ENCODE data around the gene KRTAP4-6.
"Not testable (repeated sequence)": the region's sequence is repeated elsewhere in the genome, so short reads cannot be mapped to it uniquely, and the experiment has no call there.

Gene KRTAP4-6
- total RNA-seq: 0 reads per million in 4 donors

GRCh38 chr17:41140360-41141131 lies at the start of gene KRTAP4-6:
TSS of gene KRTAP4-6 (minus strand) at chr17:41140544. CDS start at chr17:41140487, 57 bp downstream.
- no peak for DNase-seq

- not testable (repeated sequence) for DNase-seq
These were observed 49.5 kb upstream of the KRTAP4-6 start, which contains the start of gene KRTAP9-1 for GRCh38 chr17:41189837-41190318. TSS of gene KRTAP9-1 (plus strand) at chr17:41189887. CDS start at chr17:41189887, 0 bp downstream.

DNA sequence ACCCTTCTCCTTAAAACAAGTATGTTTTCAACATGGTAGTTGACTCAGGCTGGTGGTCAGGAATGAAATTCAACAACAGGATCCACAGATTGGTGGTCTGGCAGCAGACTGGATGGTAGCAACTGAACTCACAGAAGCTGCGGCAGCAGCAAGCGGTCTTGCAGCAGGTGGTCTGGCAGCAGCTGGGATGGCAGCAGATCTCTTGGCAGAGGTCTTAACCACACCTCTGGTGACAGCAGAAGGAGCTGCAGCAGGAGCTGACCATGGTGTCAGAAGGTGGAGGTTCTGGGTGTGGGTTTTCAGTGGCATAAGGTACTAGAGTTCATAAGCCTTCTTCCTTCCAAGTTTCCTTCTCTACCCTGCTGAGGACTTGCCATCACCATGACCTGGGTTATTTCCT lies 46.5 kb upstream of the KRTAP4-6 start:
- no peak for DNase-seq

DNA sequence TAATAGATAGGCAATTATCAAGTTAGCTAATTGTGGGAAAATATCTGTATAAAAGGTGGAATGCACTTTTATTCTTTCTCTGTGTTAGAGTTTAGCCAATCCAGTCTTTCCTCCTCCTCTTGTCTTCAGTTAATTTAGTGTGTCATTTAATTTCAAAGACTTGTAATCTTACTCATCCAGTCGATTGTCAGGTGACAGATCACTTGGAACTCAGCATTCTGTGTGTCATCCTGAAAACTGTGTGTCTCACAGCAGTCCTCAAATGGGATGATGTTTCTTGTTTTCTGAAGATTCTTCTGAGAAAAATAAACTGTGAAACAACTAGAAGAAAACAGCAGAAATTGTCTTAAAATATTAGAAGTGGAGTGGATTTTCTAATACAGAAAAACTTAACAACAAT lies 44.7 kb upstream of the KRTAP4-6 start:
- DNase-seq: no peak

DNA sequence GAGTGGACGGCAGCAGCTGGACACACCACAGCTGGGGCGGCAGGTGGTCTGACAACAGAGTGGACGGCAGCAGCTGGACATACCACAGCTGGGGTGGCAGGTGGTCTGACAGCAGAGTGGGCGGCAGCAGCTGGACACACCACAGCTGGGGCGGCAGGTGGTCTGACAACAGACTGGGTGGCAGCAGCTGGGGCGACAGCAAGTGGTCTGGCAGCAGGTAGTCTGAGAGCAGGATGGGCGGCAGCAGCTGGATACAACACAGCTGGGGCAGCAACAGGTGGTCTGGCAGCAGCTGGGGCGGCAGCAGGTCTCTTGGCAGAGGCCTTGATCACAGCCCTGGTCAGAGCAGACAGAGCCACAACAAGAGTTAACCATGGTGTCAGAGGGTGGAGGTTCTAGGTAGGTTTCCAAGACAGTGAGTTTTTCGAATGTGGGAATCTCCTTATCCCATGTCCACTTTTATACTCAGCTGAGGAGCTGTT lies 44.2 kb upstream of the KRTAP4-6 start, which contains the start of gene KRTAP4-1:
Gene KRTAP4-1, minus strand, starts transcription at position 432 of the 482 bp plus-strand sequence. Its CDS starts 57 bp downstream, at position 375.
- DNase-seq: no peak

- no peak for DNase-seq
These were observed 38.7 kb upstream of the KRTAP4-6 start for GRCh38 chr17:41178843-41179616.

DNA sequence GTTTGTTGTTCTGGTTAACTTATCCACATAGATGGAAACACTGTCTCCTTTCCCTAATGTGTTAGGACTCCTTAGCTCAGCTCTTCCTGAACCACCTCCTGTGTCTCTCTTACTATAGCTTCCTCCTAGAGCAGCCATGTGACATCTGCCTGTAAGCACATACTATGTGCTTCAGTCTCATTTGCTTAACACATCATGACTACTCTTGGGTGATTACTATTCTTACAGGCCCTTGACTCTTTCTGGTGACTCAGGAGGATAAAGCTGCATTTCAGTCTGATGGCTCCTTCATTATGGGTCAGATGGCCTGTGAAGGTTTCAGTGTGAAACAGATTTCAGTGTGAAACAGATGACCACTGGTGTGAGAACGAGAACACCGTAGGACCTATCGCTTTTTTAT lies 38.0 kb upstream of the KRTAP4-6 start:
- no peak for DNase-seq

GRCh38 chr17:41177727-41178271 lies 37.5 kb upstream of the KRTAP4-6 start, which contains the start of gene KRTAP4-2:
TSS of gene KRTAP4-2 (minus strand) at chr17:41178221. CDS start at chr17:41178164, 57 bp downstream.
- DNase-seq: no peak

- no peak for DNase-seq
These were observed 36.5 kb upstream of the KRTAP4-6 start for GRCh38 chr17:41176744-41177387.

GRCh38 chr17:41171886-41172285 lies 31.5 kb upstream of the KRTAP4-6 start:
- DNase-seq: no peak

- no peak for DNase-seq
These were observed 27.8 kb upstream of the KRTAP4-6 start, which contains the start of gene KRTAP4-3 for GRCh38 chr17:41168121-41168520. TSS of gene KRTAP4-3 (minus strand) at chr17:41168221. CDS start at chr17:41168172, 49 bp downstream.

- DNase-seq: no peak
These were observed 27.2 kb upstream of the KRTAP4-6 start for GRCh38 chr17:41167561-41167960.

GRCh38 chr17:41163828-41164227 lies 23.5 kb upstream of the KRTAP4-6 start:
- DNase-seq: no peak

DNA sequence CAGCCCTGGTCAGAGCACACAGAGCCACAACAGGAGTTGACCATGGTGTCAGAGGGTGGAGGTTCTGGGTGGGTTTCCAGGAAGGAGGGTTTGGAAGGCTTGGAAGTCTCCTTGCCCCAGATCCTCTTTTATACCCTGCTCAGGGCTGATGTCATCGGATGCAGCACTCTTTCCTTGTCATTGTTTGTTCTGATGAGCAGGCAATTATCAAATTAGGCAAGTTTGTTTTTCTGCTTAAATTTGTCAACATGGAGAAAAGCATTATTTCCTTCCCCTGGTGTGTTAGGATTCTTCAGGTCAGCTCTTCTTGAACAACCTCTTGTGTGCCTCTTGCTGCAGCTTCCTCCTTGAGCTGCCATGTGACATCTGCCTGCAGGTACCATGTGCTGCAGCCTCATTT lies 20.3 kb upstream of the KRTAP4-6 start, which contains the start of gene KRTAP4-4:
Gene KRTAP4-4, minus strand, starts transcription at position 101 of the 400 bp plus-strand sequence. Its CDS starts 57 bp downstream, at position 44.
- no peak for DNase-seq

- DNase-seq: not testable (repeated sequence)
These were observed 19.8 kb upstream of the KRTAP4-6 start for GRCh38 chr17:41160190-41160589.

DNA sequence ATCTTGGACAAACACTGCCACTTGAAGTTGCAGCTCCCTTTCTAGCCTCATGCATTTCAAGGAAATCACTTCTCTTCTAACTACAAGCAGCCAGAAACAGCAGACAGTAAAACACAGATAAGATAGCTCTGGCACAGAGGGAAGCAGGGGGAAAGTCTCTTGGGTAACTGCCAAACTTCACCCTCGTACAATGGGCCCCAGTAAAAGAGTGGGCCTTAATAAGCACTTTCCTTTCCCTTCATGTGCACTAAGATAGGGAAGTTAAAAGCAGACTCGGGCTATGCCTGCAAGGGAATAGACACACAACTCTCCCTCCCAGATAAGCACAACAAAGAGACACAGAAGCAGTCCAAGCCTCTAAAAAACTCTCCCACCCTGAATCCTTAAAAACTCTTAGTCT lies 13.5 kb upstream of the KRTAP4-6 start:
- DNase-seq: no peak

DNA sequence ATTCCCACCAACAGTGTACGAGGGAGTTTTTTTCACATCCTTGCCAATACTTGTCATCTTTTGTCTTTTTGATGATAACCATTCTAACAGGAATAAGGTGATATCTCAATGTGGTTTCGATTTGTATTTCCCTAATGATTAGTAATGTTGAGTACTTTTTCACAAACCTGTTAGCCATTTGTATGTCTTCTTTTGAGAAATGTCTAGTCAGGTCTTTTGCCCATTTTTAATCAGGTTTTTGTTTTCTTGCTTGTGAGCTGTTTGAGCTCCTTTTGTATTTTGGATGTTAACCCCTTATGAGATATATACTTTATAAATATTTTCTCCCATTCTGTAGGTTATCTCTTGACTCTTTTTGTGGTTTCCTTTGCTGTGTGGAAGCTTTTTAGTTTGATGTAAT lies 11.2 kb upstream of the KRTAP4-6 start:
- DNase-seq: no peak

DNA sequence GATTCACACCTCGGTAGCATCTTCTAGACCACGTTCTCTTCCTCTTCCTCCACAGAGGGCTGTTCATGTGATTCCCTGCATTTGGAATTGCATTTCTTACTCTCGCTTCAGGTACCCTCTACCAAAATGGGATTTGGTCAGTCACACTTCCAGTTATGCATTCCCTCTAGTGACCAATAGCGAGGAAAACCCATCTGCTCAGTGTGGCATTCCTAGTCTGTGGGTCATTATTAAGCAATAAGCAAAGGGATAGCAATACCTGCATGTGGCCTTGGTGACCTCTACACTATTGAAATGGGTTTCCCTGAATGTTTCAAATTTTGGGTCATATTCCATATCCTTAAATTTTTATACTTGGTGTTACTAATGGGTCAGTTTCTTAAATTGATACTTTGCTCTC lies 9.7 kb upstream of the KRTAP4-6 start:
- DNase-seq: no peak

DNA sequence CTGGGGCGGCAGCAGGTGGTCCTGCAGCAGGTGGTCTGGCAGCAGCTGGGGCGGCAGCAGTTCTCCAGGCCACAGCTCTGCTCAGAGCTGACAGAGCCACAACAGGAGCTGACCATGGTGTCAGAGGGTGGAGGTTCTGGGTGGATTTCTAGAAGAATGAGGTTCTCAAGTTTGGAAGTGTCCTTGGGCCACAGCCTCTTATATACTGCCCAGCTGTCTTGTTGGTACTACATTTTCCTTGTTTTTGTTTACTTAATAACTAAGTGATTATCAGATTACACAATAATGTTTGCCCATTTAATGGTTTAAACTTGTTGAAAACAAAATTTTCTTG lies 9.3 kb upstream of the KRTAP4-6 start, which contains the start of gene KRTAP4-5:
Gene KRTAP4-5, minus strand, starts transcription at position 174 of the 334 bp plus-strand sequence. Its CDS starts 58 bp downstream, at position 116.
- no peak for DNase-seq

DNA sequence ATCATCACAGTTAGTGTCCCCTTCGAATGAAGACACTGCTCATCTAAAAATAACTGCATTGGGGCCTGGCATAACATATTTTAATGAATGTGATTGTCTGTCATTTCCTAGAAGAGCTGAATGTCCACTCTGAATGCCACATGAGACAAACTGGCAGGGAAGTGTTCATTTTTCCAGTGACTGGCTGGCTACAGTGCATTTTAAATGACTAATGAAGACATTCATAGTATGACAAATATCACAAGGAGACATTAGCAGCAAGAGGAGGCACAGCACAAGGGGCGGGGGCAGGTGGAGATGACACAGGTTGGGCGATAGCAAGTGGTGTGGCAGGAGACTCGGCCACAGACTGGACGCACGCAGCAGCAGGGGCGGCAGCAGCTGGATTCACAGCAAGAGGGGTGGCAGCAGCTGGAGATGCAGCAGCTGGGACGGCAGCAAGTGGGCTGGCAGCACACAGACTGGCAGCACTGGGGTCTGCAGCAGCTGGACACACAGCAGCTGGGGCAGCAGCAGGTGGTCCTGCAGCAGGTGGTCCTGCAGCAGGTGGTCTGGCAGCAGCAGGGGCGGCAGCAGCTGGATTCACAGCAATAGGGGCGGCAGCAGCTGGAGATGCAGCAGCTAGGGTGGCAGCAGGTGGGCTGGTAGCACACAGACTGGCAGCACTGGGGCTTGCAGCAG lies 8.8 kb upstream of the KRTAP4-6 start:
- not testable (repeated sequence) for DNase-seq

GRCh38 chr17:41147531-41148204 lies 7.3 kb upstream of the KRTAP4-6 start:
- DNase-seq: no peak
